GM12872 (cell line): ENCODE measurements around the gene SLC7A6.

Experiments
- CTCF ChIP-seq: IDR thresholded peaks from 3 replicates; pipeline ENCODE4 v1.5.1; 2011; ENCODE audit warnings: low read depth, mild to moderate bottlenecking, low read length, moderate library complexity; ENCODE audit not compliant: insufficient read depth

Gene SLC7A6

GRCh38 chr16:68231384-68232136 lies 32.8 kb upstream of the SLC7A6 start:
- no peak for TF ChIP-seq CTCF

- TF ChIP-seq CTCF, result no peak
Measured at GRCh38 chr16:68232335-68232734, 32.0 kb upstream of the SLC7A6 start.

GRCh38 chr16:68233085-68233834 lies 31.1 kb upstream of the SLC7A6 start:
- no peak for TF ChIP-seq CTCF

- no peak for TF ChIP-seq CTCF
Measured at GRCh38 chr16:68233835-68234187, 30.5 kb upstream of the SLC7A6 start.

GRCh38 chr16:68234188-68235107 lies 29.9 kb upstream of the SLC7A6 start:
- TF ChIP-seq CTCF, result no peak

- TF ChIP-seq CTCF, result no peak
Measured at GRCh38 chr16:68235108-68235886, 29.0 kb upstream of the SLC7A6 start.
